Fibroblast of villous mesenchyme (primary cell): Measurements from ENCODE around the gene VBP1. TPM values are rescaled to one million over a fixed set of nuclear protein-coding genes. Genes with fewer than 3 reads are reported as not detected.
A peak's percentile ranks its signal among the peaks of the same experiment; 100 is the strongest.
"Not testable (repeated sequence)": the region's sequence is repeated elsewhere in the genome, so short reads cannot be mapped to it uniquely, and the experiment has no call there.

Source experiments
- DNase-seq: peaks from one replicate; pipeline ENCODE4 v3.0.0-alpha.2; 2010; ENCODE audit warnings: low read depth
- H3K4me3 ChIP-seq: 2 replicates; pipeline ENCODE4 v1.5.1; 2011; ENCODE audit warnings: low read depth, mild to moderate bottlenecking, low read length
- total RNA-seq: library from RNA; depleted of rRNA; stranded (reverse); fragments of >200 nt; gene quantifications from 2 replicates; pipeline ENCODE4 v1.2.3, GENCODE V29; 2012
- TF ChIP-seq, protein P1 (sequence below): IDR thresholded peaks from 2 replicates; pipeline ENCODE4 v1.5.1; 2012; ENCODE audit warnings: low read depth, mild to moderate bottlenecking, low read length; ENCODE audit not compliant: insufficient read depth

Gene VBP1
- total RNA-seq, 1 donor: 78.6 TPM

DNA sequence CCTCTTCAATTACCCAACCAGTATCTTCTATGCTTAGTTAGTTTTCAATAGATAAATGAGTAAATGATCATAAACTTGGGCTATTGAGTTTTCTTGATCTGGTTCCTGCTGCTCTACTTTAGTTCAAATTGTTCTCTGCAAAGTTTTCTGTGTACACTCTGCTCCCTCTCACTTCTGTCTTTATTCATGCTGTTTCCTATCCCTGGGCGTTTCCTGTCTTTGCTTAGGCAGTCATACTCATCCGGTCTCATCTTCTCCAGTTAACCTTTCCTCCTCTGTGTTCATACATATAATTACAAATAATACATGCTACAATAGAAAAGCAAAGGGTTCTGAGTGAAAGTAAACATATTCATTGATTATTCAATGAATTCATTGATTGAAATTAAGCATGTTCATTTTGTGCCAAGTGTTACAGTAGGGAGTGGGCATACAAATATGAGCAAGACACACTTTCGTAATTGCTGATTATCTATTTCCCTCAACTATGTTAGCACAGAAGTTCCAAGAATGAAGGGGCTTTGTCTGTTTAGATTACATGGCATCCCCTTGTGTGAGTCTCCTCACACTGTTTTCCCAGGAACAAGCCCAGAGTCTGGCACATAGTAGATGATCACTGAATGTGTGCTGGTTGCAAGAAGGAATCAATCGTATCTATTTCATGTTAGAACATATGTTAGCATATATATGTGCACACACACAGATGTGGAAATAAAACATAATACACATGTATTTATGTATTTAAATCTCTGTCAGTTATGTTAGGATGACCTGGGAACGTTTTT is 46.9 kb downstream of the VBP1 start:
- DNase-seq: no peak
- no peak overlapping the region for H3K4me3 ChIP-seq
- TF ChIP-seq, protein P1, sequence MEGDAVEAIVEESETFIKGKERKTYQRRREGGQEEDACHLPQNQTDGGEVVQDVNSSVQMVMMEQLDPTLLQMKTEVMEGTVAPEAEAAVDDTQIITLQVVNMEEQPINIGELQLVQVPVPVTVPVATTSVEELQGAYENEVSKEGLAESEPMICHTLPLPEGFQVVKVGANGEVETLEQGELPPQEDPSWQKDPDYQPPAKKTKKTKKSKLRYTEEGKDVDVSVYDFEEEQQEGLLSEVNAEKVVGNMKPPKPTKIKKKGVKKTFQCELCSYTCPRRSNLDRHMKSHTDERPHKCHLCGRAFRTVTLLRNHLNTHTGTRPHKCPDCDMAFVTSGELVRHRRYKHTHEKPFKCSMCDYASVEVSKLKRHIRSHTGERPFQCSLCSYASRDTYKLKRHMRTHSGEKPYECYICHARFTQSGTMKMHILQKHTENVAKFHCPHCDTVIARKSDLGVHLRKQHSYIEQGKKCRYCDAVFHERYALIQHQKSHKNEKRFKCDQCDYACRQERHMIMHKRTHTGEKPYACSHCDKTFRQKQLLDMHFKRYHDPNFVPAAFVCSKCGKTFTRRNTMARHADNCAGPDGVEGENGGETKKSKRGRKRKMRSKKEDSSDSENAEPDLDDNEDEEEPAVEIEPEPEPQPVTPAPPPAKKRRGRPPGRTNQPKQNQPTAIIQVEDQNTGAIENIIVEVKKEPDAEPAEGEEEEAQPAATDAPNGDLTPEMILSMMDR: no peak

DNA sequence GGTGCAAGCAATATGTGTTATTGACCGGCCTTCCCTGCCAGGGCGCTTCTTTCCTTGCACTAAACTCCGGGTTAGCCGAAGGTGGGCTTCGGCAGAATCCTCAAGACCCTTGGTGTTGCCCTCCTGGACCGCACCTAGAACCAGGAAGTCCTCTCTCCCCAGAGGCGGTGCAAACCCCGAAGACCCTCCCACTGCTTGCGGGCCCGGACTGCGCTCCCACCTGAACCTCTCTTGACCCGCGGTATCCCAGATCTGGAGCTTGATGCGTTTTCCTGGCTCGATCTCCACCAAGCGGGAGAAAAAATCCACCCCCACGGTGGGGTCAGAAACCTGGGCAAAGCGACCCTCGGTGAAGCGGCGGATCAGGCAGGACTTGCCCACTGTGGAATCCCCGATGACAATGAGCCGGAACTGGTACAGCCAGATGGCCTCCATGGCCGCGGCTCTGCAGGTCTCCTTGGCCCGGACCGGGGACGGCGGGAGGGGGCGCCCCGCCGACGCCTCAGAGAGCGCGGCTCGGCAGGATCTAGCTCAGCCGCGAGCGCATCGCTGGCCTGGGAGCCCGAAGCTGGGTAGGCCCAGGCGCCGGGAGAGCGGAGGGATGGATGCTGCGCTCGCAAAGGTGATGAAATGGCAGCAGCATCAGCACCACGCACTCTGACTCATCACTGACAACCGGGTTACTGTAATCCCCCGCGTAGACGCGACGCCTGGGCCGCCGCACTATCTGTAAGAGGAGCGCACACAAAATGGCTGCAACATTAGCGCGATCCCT is 47.8 kb downstream of the VBP1 start, which contains the start of gene RAB39B:
Gene RAB39B (minus strand): TSS at position 638 of the 775 bp plus-strand sequence. CDS start 203 bp downstream, at position 435.
- no peak within 1 kb of the TSS for H3K4me3 ChIP-seq
- peak; percentile 40 for DNase-seq
- TF ChIP-seq, protein P1: no peak

DNA sequence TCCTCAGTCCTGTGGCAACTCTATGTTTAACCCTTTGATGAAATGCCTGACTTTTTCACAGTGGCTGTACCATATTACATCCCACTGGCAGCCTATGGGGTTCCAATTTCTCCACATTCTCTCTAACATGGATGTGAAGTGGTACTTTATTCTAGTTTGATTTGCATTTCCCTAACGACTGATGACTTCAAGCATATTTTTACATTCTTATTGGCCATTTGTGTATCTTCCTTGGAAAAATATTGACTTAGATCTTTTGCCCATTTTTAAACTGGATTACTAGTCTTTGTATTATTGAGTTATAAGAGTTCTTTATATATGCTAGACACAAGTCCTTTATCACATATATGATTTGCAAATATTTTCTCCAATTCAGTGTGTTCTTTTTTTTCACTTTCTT is 50.2 kb downstream of the VBP1 start:
- H3K4me3 ChIP-seq: no peak overlapping the region
- TF ChIP-seq, protein P1: no peak
- DNase-seq: no peak

DNA sequence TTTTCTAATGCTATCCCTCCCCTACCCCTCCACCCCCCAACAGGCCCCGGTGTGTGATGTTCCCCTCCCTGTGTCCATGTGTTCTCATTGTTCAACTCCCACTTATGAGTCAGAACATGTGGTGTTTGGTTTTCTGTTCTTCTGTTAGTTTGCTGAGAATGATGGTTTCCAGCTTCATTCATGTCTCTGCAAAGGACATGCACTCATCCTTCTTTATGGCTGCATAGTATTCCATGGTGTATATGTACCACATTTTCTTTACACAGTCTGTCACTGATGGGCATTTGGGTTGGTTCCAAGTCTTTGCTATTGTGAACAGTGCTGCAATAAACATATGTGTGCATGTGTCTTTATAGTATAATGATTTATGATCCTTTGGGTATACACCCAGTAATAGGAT is 51.7 kb downstream of the VBP1 start:
- not testable (repeated sequence) for DNase-seq, H3K4me3 ChIP-seq

DNA sequence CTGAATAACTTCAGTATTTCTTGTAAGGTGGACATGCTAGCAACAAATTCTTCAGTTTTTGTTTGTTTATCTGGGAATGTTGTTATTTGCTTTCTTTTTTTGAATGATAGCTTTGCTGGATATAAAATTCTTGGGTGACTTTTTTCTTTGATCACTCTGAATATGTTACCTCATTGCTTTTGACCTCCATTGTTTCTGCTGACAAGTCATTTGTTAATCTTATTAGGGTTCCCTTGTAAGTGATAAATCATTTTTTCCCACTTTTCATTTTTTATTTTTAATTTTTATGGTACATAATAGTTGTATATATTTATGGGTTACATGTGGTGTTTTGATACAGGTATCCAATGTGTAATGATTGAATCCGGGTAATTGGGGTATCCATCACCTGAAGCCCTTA is 54.7 kb downstream of the VBP1 start:
- H3K4me3 ChIP-seq: no peak overlapping the region
- no peak for DNase-seq
- TF ChIP-seq, protein P1: no peak

DNA sequence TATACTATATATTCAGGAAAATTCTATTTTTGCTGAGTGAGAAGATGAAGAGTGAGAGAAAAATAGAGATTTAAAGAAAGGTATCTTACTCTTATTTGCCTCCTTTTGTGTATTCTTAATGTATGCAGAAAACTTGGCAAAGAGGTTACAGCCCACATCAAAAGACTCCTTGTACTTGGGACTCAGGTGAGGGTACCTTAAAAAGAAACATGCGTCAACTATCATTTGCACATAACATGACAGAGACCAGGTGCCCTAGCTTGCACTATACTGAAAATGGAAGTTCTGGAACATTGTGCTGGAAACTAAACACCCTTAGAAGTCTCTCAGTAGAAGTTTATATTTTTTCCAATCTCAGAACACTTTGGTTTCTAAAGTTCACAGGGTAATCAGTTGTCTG is 63.6 kb downstream of the VBP1 start:
- DNase-seq: no peak
- TF ChIP-seq, protein P1: no peak
- H3K4me3 ChIP-seq: no peak overlapping the region

Other genes with a start within 250 kb of the VBP1 start
- 2.2 and 2.3 TPM in 2 replicates for gene F8, start 193.7 kb upstream of the VBP1 start, total RNA-seq
- gene FUNDC2, start 189.6 kb upstream of the VBP1 start, total RNA-seq: 27.7 and 31.5 TPM in 2 replicates
- 11.0 and 13.8 TPM in 2 replicates for gene CMC4, start 145.3 kb upstream of the VBP1 start, total RNA-seq
- gene MTCP1, start 145.3 kb upstream of the VBP1 start, total RNA-seq: 2.2 and 13.5 TPM in 2 replicates
- gene BRCC3, start 145.0 kb upstream of the VBP1 start, total RNA-seq: 8.4 and 11.2 TPM in 2 replicates
- under 0.01 and 0.43 TPM in 2 replicates for gene RAB39B, start 48.0 kb downstream of the VBP1 start, total RNA-seq
- 1.3 and 2.6 TPM in 2 replicates for gene CLIC2, start 118.2 kb downstream of the VBP1 start, total RNA-seq
- gene F8A2, start 165.6 kb downstream of the VBP1 start, total RNA-seq: not detected in 2 replicates
- gene F8A3, start 242.2 kb downstream of the VBP1 start, total RNA-seq: 2.3 and 2.6 TPM in 2 replicates